Liver (tissue), 9 donors: Measurements from ENCODE around the gene ODAD3. TPM values are rescaled to one million over a fixed set of nuclear protein-coding genes. Genes with fewer than 3 reads are reported as not detected.

Source experiments
- DNase-seq: peaks from one replicate; pipeline ENCODE4 v3.0.0-alpha.2; 2017; ENCODE audit warnings: low spot score
- H3K27ac ChIP-seq, 2 donors: one replicate each; pipeline ENCODE4 v1.7.0; 2013; ENCODE audit warnings: inconsistent platforms in 2 of 2, low read length in 2 of 2, control low read depth in 1 of 2, low read depth in 1 of 2, mild to moderate bottlenecking in 1 of 2
- H3K27me3 ChIP-seq, 4 donors: one replicate each; pipeline versions ENCODE4 v1.6.1 to v1.7.0; 2013; ENCODE audit warnings: low read length in 3 of 4, inconsistent platforms in 1 of 4, mild to moderate bottlenecking in 1 of 4, moderate library complexity in 1 of 4; ENCODE audit not compliant: control insufficient read depth in 4 of 4, insufficient read depth in 4 of 4
- H3K36me3 ChIP-seq, 4 donors: one replicate each; pipeline versions ENCODE4 v1.6.1 to v1.7.0; 2013; ENCODE audit warnings: low read length in 3 of 4, mild to moderate bottlenecking in 3 of 4, low read depth in 1 of 4, moderate library complexity in 1 of 4; ENCODE audit not compliant: control insufficient read depth in 4 of 4, insufficient read depth in 3 of 4
- H3K4me1 ChIP-seq, 4 donors: one replicate each; pipeline versions ENCODE4 v1.6.1 to v1.7.0; 2013; ENCODE audit warnings: low read length in 3 of 4, mild to moderate bottlenecking in 3 of 4, moderate library complexity in 1 of 4; ENCODE audit not compliant: control insufficient read depth in 4 of 4, insufficient read depth in 4 of 4
- H3K4me3 ChIP-seq, 3 donors: one replicate each; pipeline versions ENCODE4 v1.6.1 to v1.7.0; 2013; ENCODE audit warnings: low read length in 3 of 3, control low read depth in 1 of 3, low read depth in 1 of 3, mild to moderate bottlenecking in 1 of 3
- H3K9ac ChIP-seq, 2 donors: one replicate each; pipeline ENCODE4 v1.7.0; 2013; ENCODE audit warnings: low read length in 2 of 2, mild to moderate bottlenecking in 2 of 2, moderate library complexity in 2 of 2, control low read depth in 1 of 2, low read depth in 1 of 2
- H3K9me3 ChIP-seq, 4 donors: one replicate each; pipeline versions ENCODE4 v1.6.1 to v1.7.0; 2013; ENCODE audit warnings: low read length in 3 of 4; ENCODE audit not compliant: control insufficient read depth in 4 of 4
- EGR1 ChIP-seq, 2 donors: IDR thresholded peaks; 2 replicates each; pipeline ENCODE4 v1.6.1; 2016 to 2018; ENCODE audit warnings: antibody characterized with exemption in 2 of 2, low read depth in 2 of 2
- FOXA1 ChIP-seq: IDR thresholded peaks from 2 replicates; pipeline ENCODE4 v1.6.1; 2016; ENCODE audit warnings: antibody characterized with exemption
- FOXA2 ChIP-seq: IDR thresholded peaks from 2 replicates; pipeline ENCODE4 v1.6.1; 2016; ENCODE audit warnings: antibody characterized with exemption
- GABPA ChIP-seq, 2 donors: IDR thresholded peaks in 1 of 2; conservative IDR thresholded peaks in 1 of 2; 2 replicates each; pipeline ENCODE4 v1.6.1; 2016; ENCODE audit warnings: antibody characterized with exemption in 2 of 2, mild to moderate bottlenecking in 1 of 2, moderate library complexity in 1 of 2
- HNF4A ChIP-seq, 2 donors: conservative IDR thresholded peaks; 2 replicates each; pipeline ENCODE4 v1.6.1; 2016; ENCODE audit warnings: antibody characterized with exemption in 2 of 2, mild to moderate bottlenecking in 2 of 2
- HNF4G ChIP-seq: IDR thresholded peaks from 2 replicates; pipeline ENCODE4 v1.6.1; 2016; ENCODE audit warnings: antibody characterized with exemption
- JUND ChIP-seq, 2 donors: IDR thresholded peaks; 2 replicates each; pipeline ENCODE4 v1.6.1; 2016; ENCODE audit warnings: antibody characterized with exemption in 2 of 2
- NR2F2 ChIP-seq: IDR thresholded peaks from 2 replicates; pipeline ENCODE4 v1.6.1; 2016; ENCODE audit warnings: antibody characterized with exemption
- RAD21 ChIP-seq, 2 donors: IDR thresholded peaks; 2 replicates each; pipeline ENCODE4 v1.6.1; 2016; ENCODE audit warnings: antibody characterized with exemption in 2 of 2, mild to moderate bottlenecking in 2 of 2
- RXRA ChIP-seq, 2 donors: IDR thresholded peaks; 2 replicates each; pipeline ENCODE4 v1.6.1; 2017 to 2018; ENCODE audit warnings: antibody characterized with exemption in 2 of 2, mild to moderate bottlenecking in 1 of 2
- SP1 ChIP-seq: IDR thresholded peaks from 2 replicates; pipeline ENCODE4 v1.6.1; 2018; ENCODE audit warnings: antibody characterized with exemption, mild to moderate bottlenecking
- TAF1 ChIP-seq: conservative IDR thresholded peaks from 2 replicates; pipeline ENCODE4 v1.6.1; 2016; ENCODE audit warnings: antibody characterized with exemption, mild to moderate bottlenecking
- YY1 ChIP-seq: IDR thresholded peaks from 2 replicates; pipeline ENCODE4 v1.6.1; 2016; ENCODE audit warnings: antibody characterized with exemption, mild to moderate bottlenecking
- WGBS: extraction: QIAGEN DNeasy Blood & Tissue Kit; methylation state at CpG from one replicate; pipeline ENCODE4 v1.1.7; 2013; 5-methylcytosine and 5-hydroxymethylcytosine counted together
- polyA plus RNA-seq, 2 donors: library from polyadenylated mRNA; stranded (reverse) in 1 of 2; unstranded in 1 of 2; fragments of 200-250 nt in 1 of 2; fragments of >200 nt in 1 of 2; fragmentation: Nextera tagmentation in 1 of 2; extraction: Ambion mirVana in 1 of 2; gene quantifications; one replicate each; pipeline versions ENCODE4 v1.2.1 to v1.2.3, GENCODE V29; 2013 to 2015
- total RNA-seq, 2 donors: library from RNA; depleted of rRNA; stranded (reverse); fragments of >200 nt; gene quantifications; one replicate each; pipeline ENCODE4 v1.2.3, GENCODE V29; 2014
- TF ChIP-seq, protein P1 (sequence below): fragments of 150-350 bp; IDR thresholded peaks from 2 replicates; pipeline ENCODE4 v1.5.1; 2017; ENCODE audit warnings: improper control_type of control experiment, low read depth, low read length; ENCODE audit not compliant: missing input control
- TF ChIP-seq, protein P2 (sequence below): IDR thresholded peaks from 2 replicates; pipeline ENCODE4 v1.6.1; 2016; ENCODE audit warnings: antibody characterized with exemption
- TF ChIP-seq, protein P3 (sequence below): IDR thresholded peaks from 2 replicates; pipeline ENCODE4 v1.6.1; 2016; ENCODE audit warnings: antibody characterized with exemption
- TF ChIP-seq, protein P4 (sequence below): IDR thresholded peaks from 2 replicates; pipeline ENCODE4 v1.6.1; 2016; ENCODE audit warnings: antibody characterized with exemption, mild to moderate bottlenecking
- donor health status: healthy.
- donor health status: healthy.
- donor health status: healthy.
- donor health status: healthy.
- donor health status: healthy.

Gene ODAD3
- total and polyA plus RNA-seq, 4 donors, result 0.08 to 0.46 (median 0.21) TPM; not detected in 1

DNA sequence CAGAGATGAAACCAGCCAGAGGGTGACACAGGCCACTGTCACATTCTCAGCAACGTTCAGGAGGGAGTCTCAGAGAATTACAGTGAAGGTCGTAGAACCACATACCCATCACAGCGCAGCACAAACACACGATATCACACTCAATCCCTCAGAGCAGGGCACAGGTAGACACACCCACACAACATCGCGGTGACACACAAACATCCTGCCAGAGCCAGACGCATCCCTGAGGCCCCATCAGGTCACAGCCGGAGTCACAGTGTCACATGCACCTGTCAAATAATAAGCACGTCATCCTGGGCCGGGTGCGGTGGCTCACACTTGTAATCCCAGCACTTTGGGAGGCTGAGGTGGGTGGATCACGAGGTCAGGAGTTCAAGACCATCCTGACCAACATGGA, 28.5 kb upstream of the ODAD3 start:
- TF ChIP-seq GABPA (IDR thresholded peaks at IDR 0.05 in 1 of 2, conservative IDR thresholded peaks at IDR 0.05 in 1 of 2) (no peak), SP1 (no peak), RXRA (IDR thresholded peaks at IDR 0.05) (no peak), HNF4A (conservative IDR thresholded peaks at IDR 0.05) (no peak), RAD21 (IDR thresholded peaks at IDR 0.05) (no peak), FOXA2 (no peak), TAF1 (no peak), HNF4G (no peak), EGR1 (IDR thresholded peaks at IDR 0.05; ENCODE audit: low read depth in 2 of 2) (no peak), YY1 (no peak)
- TF ChIP-seq, protein P1, sequence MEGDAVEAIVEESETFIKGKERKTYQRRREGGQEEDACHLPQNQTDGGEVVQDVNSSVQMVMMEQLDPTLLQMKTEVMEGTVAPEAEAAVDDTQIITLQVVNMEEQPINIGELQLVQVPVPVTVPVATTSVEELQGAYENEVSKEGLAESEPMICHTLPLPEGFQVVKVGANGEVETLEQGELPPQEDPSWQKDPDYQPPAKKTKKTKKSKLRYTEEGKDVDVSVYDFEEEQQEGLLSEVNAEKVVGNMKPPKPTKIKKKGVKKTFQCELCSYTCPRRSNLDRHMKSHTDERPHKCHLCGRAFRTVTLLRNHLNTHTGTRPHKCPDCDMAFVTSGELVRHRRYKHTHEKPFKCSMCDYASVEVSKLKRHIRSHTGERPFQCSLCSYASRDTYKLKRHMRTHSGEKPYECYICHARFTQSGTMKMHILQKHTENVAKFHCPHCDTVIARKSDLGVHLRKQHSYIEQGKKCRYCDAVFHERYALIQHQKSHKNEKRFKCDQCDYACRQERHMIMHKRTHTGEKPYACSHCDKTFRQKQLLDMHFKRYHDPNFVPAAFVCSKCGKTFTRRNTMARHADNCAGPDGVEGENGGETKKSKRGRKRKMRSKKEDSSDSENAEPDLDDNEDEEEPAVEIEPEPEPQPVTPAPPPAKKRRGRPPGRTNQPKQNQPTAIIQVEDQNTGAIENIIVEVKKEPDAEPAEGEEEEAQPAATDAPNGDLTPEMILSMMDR, result no peak
- TF ChIP-seq, protein P2, sequence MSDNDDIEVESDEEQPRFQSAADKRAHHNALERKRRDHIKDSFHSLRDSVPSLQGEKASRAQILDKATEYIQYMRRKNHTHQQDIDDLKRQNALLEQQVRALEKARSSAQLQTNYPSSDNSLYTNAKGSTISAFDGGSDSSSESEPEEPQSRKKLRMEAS, result no peak
- TF ChIP-seq, protein P3, sequence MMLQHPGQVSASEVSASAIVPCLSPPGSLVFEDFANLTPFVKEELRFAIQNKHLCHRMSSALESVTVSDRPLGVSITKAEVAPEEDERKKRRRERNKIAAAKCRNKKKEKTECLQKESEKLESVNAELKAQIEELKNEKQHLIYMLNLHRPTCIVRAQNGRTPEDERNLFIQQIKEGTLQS, result no peak
- 70% methylated on average over 12 of the region's 12 CpGs for WGBS

DNA sequence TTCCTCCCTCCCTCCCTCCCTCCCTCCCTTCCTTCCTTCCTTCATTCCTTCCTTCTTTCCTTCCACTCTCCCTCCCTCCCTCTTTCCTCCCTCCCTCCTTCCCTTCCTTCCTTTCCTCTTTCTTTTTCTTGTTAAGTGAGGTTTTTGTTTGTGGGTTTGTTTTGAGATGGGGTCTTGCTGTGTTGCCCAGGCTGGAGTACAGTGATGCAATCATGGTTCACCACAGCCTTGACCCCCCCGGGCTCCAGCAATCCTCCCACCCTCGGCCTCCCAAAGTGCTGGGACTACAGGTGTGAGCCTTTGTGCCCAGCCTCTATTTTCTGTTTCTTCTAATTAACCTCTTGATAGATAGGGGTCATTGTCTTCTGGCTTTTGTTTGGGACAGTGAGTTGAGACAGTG, 26.5 kb upstream of the ODAD3 start:
- Histone ChIP-seq H3K36me3 (no peaks in the 10 kb centered on the region), H3K4me3 (no peak overlapping the region), H3K27ac (no peak overlapping the region), H3K4me1 (no peaks in the 10 kb centered on the region), H3K9ac (no peak overlapping the region), H3K9me3 (no peaks in the 10 kb centered on the region), H3K27me3 (no peaks in the 10 kb centered on the region)
- TF ChIP-seq JUND (IDR thresholded peaks at IDR 0.05) (no peak), SP1 (no peak), YY1 (no peak), EGR1 (IDR thresholded peaks at IDR 0.05; ENCODE audit: low read depth in 2 of 2) (no peak), GABPA (IDR thresholded peaks at IDR 0.05 in 1 of 2, conservative IDR thresholded peaks at IDR 0.05 in 1 of 2) (no peak), FOXA1 (no peak), HNF4A (conservative IDR thresholded peaks at IDR 0.05) (no peak), RXRA (IDR thresholded peaks at IDR 0.05) (no peak), HNF4G (no peak), RAD21 (IDR thresholded peaks at IDR 0.05) (no peak), NR2F2 (no peak)
- TF ChIP-seq, protein P4, sequence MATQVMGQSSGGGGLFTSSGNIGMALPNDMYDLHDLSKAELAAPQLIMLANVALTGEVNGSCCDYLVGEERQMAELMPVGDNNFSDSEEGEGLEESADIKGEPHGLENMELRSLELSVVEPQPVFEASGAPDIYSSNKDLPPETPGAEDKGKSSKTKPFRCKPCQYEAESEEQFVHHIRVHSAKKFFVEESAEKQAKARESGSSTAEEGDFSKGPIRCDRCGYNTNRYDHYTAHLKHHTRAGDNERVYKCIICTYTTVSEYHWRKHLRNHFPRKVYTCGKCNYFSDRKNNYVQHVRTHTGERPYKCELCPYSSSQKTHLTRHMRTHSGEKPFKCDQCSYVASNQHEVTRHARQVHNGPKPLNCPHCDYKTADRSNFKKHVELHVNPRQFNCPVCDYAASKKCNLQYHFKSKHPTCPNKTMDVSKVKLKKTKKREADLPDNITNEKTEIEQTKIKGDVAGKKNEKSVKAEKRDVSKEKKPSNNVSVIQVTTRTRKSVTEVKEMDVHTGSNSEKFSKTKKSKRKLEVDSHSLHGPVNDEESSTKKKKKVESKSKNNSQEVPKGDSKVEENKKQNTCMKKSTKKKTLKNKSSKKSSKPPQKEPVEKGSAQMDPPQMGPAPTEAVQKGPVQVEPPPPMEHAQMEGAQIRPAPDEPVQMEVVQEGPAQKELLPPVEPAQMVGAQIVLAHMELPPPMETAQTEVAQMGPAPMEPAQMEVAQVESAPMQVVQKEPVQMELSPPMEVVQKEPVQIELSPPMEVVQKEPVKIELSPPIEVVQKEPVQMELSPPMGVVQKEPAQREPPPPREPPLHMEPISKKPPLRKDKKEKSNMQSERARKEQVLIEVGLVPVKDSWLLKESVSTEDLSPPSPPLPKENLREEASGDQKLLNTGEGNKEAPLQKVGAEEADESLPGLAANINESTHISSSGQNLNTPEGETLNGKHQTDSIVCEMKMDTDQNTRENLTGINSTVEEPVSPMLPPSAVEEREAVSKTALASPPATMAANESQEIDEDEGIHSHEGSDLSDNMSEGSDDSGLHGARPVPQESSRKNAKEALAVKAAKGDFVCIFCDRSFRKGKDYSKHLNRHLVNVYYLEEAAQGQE, result no peak
- TF ChIP-seq, protein P1, result no peak
- TF ChIP-seq, protein P3, result no peak
- no peak for DNase-seq
- 62% methylated on average over 2 of the region's 2 CpGs for WGBS

More for the DNA sequence above, 28.5 kb upstream of the ODAD3 start:
- H3K36me3 ChIP-seq, result no peaks in the 10 kb centered on the region
- H3K27me3 ChIP-seq, result no peaks in the 10 kb centered on the region
- H3K9me3 ChIP-seq, result no peaks in the 10 kb centered on the region
- H3K9ac ChIP-seq, result no peak overlapping the region
- H3K27ac ChIP-seq, result no peak overlapping the region
- DNase-seq, result no peak
- H3K4me1 ChIP-seq, result no peaks in the 10 kb centered on the region
- no peak overlapping the region for H3K4me3 ChIP-seq
